Hindlimb muscle (tissue), 1 donor: Measurements from ENCODE around the gene OR8B4. TPM values are rescaled to one million over a fixed set of nuclear protein-coding genes. Genes with fewer than 3 reads are reported as not detected.
"Not testable (repeated sequence)": the region's sequence is repeated elsewhere in the genome, so short reads cannot be mapped to it uniquely, and the experiment has no call there.

Source experiments
- DNase-seq: peaks from one replicate; pipeline ENCODE4 v3.0.0-alpha.2; 2013
- polyA plus RNA-seq: library from polyadenylated mRNA; unstranded; fragments of 120-200 nt; gene quantifications from one replicate; pipeline ENCODE4 v1.2.1, GENCODE V29; 2013; ENCODE audit not compliant: insufficient read length

The OR8B4 gene
- polyA plus RNA-seq, 1 donor = not detected

- DNase-seq = not testable (repeated sequence)
Measured at GRCh38 chr11:124403186-124403585, 21.5 kb downstream of the OR8B4 start.

- DNase-seq = peak; percentile 49
Measured at GRCh38 chr11:124402326-124402922, 22.2 kb downstream of the OR8B4 start.

- DNase-seq = no peak
Measured at GRCh38 chr11:124398924-124399323, 25.7 kb downstream of the OR8B4 start, which contains the start of gene OR8B3. OR8B3 (minus strand) TSS chr11:124399024; CDS start chr11:124397351, 1,673 bp downstream.

GRCh38 chr11:124396847-124397246, 27.8 kb downstream of the OR8B4 start:
- DNase-seq = not testable (repeated sequence)

GRCh38 chr11:124394408-124394807, 30.3 kb downstream of the OR8B4 start:
- no peak for DNase-seq

GRCh38 chr11:124384399-124384798, 40.3 kb downstream of the OR8B4 start, which contains the start of gene OR8B2:
OR8B2 (minus strand) TSS chr11:124384499; CDS start chr11:124383343, 1,156 bp downstream.
- no peak for DNase-seq

- not testable (repeated sequence) for DNase-seq
Measured at GRCh38 chr11:124382857-124383256, 41.8 kb downstream of the OR8B4 start.

- no peak for DNase-seq
Measured at GRCh38 chr11:124380585-124380984, 44.1 kb downstream of the OR8B4 start.

GRCh38 chr11:124376280-124376679, 48.4 kb downstream of the OR8B4 start:
- DNase-seq = no peak

Other genes starting within 250 kb of the OR8B4 start
- gene OR10D3, start 241.5 kb downstream of the OR8B4 start, polyA plus RNA-seq = not detected
- gene OR8G1, start 183.8 kb downstream of the OR8B4 start, polyA plus RNA-seq = not detected
- gene OR8G5, start 168.5 kb downstream of the OR8B4 start, polyA plus RNA-seq = not detected
- not detected for gene OR8D1, start 110.9 kb downstream of the OR8B4 start, polyA plus RNA-seq
- not detected for gene OR8D2, start 104.7 kb downstream of the OR8B4 start, polyA plus RNA-seq
- gene OR8B2, start 40.4 kb downstream of the OR8B4 start, polyA plus RNA-seq = not detected
- gene OR8B3, start 25.8 kb downstream of the OR8B4 start, polyA plus RNA-seq = not detected
- gene OR8B8, start 20.8 kb upstream of the OR8B4 start, polyA plus RNA-seq = not detected
- not detected for gene OR8B12, start 118.8 kb upstream of the OR8B4 start, polyA plus RNA-seq
- 0.37 TPM for gene OR8A1, start 145.1 kb upstream of the OR8B4 start, polyA plus RNA-seq
- gene PANX3, start 186.6 kb upstream of the OR8B4 start, polyA plus RNA-seq = not detected
- 23.1 TPM for gene TBRG1, start 198.0 kb upstream of the OR8B4 start, polyA plus RNA-seq
- 8.9 TPM for gene SIAE, start 248.9 kb upstream of the OR8B4 start, polyA plus RNA-seq
- 2.1 TPM for gene SPA17, start 249.0 kb upstream of the OR8B4 start, polyA plus RNA-seq